SK-N-SH (cell line): Measurements from ENCODE around the gene ASAP2. TPM values are rescaled to one million over a fixed set of nuclear protein-coding genes. Genes with fewer than 3 reads are reported as not detected.

ENCODE experiments used
- CTCF ChIA-PET: fragments of 300-600, 350-600 bp; formaldehyde crosslinking; extraction: SDS; loops from one replicate; lab custom pipeline; 2021; lab: Yijun Ruan, JAX
- POLR2A ChIA-PET: fragments of 350-600 bp; sonication (Branson Sonifier 250); formaldehyde crosslinking; extraction: SDS; loops from one replicate; lab custom pipeline; 2020; ENCODE audit warnings: antibody characterized with exemption, inconsistent platforms; lab: Yijun Ruan, JAX
- DNase-seq: peaks from one replicate; pipeline ENCODE4 v3.0.0; 2012
- H2AFZ ChIP-seq: fragments of 200-600 bp; sonication (generic); 2 replicates; pipeline ENCODE4 v1.8.1; 2016; ENCODE audit warnings: antibody characterized with exemption, mild to moderate bottlenecking, low read depth
- H3F3A ChIP-seq: fragments of 200-600 bp; sonication (generic); replicated peaks from 2 replicates; pipeline ENCODE3; 2016; ENCODE audit warnings: antibody characterized with exemption, mild to moderate bottlenecking; ENCODE audit not compliant: insufficient read depth
- H3K27ac ChIP-seq, 2 experiments: fragments of 200-500 bp in 1 of 2; fragments of 200-600 bp in 1 of 2; sonication (Bioruptor generic) in 1 of 2; sonication (generic), shearing (Covaris generic) in 1 of 2; 2 replicates each; pipeline versions ENCODE4 v1.5.1 to v1.6.1; 2014 to 2016; ENCODE audit warnings: low read depth in 2 of 2, inconsistent platforms in 1 of 2, low read length in 1 of 2, mild to moderate bottlenecking in 1 of 2, mixed read lengths in 1 of 2
- H3K27me3 ChIP-seq: fragments of 200-600 bp; sonication (generic), shearing (Covaris generic); 2 replicates; pipeline ENCODE4 v1.6.1; 2016; ENCODE audit warnings: mixed run types; ENCODE audit not compliant: insufficient read depth
- H3K36me3 ChIP-seq, 2 experiments: fragments of 200-500 bp in 1 of 2; fragments of 200-600 bp in 1 of 2; sonication (Bioruptor generic) in 1 of 2; sonication (generic) in 1 of 2; replicated peaks in 1 of 2; 2 replicates each; pipeline versions ENCODE3 to v1.5.1; 2014 to 2016; ENCODE audit warnings: low read length in 1 of 2, mild to moderate bottlenecking in 1 of 2; ENCODE audit not compliant: insufficient read depth in 2 of 2, control insufficient read depth in 1 of 2
- H3K4me1 ChIP-seq, 2 experiments: fragments of 200-500 bp in 1 of 2; fragments of 200-600 bp in 1 of 2; sonication (Bioruptor generic) in 1 of 2; sonication (generic), shearing (Covaris generic) in 1 of 2; 2 replicates each; pipeline versions ENCODE4 v1.5.1 to v1.6.1; 2014 to 2016; ENCODE audit warnings: low read depth in 1 of 2, low read length in 1 of 2, mixed run types in 1 of 2; ENCODE audit not compliant: insufficient read depth in 2 of 2, control insufficient read depth in 1 of 2
- H3K4me2 ChIP-seq: fragments of 200-600 bp; sonication (generic), shearing (Covaris generic); 2 replicates; pipeline ENCODE4 v1.6.1; 2017; ENCODE audit warnings: mixed run types
- H3K4me3 ChIP-seq, 2 experiments: fragments of 200-500 bp in 1 of 2; fragments of 200-600 bp in 1 of 2; sonication (Bioruptor generic) in 1 of 2; sonication (generic), shearing (Covaris generic) in 1 of 2; 2 replicates each; pipeline versions ENCODE4 v1.5.1 to v1.8.1; 2014 to 2016; ENCODE audit warnings: low read depth in 2 of 2, inconsistent platforms in 1 of 2, low read length in 1 of 2, mild to moderate bottlenecking in 1 of 2, mixed read lengths in 1 of 2, moderate library complexity in 1 of 2
- H3K79me2 ChIP-seq: fragments of 200-600 bp; sonication (generic); 2 replicates; pipeline ENCODE4 v1.8.1; 2017; ENCODE audit warnings: mild to moderate bottlenecking; ENCODE audit not compliant: insufficient read depth
- H3K9ac ChIP-seq: fragments of 200-600 bp; sonication (generic); 2 replicates; pipeline ENCODE4 v1.6.1; 2017; ENCODE audit warnings: mixed run types
- H3K9me2 ChIP-seq: fragments of 200-600 bp; sonication (generic); 2 replicates; pipeline ENCODE4 v1.6.1; 2017; ENCODE audit warnings: mixed run types
- H3K9me3 ChIP-seq: fragments of 200-600 bp; sonication (generic); 2 replicates; pipeline ENCODE4 v1.6.1; 2017; ENCODE audit warnings: mixed run types, mild to moderate bottlenecking, moderate library complexity
- H4K20me1 ChIP-seq: fragments of 200-600 bp; sonication (generic); 2 replicates; pipeline ENCODE4 v1.6.1; 2017; ENCODE audit warnings: mild to moderate bottlenecking, mixed run types; ENCODE audit not compliant: insufficient read depth
- IRF3 ChIP-seq: fragments of 150-350 bp; IDR thresholded peaks from 2 replicates; pipeline ENCODE4 v1.6.1; 2016; ENCODE audit warnings: mild to moderate bottlenecking, low read depth, low read length
- MEF2A ChIP-seq: IDR thresholded peaks from 2 replicates; pipeline ENCODE4 v1.4.0; 2012; ENCODE audit warnings: low read depth, borderline replicate concordance
- MXI1 ChIP-seq: IDR thresholded peaks from 2 replicates; pipeline ENCODE4 v1.6.1; 2012; ENCODE audit warnings: mild to moderate bottlenecking, low read depth, low read length, improper control_type of control experiment
- NFIC ChIP-seq: IDR thresholded peaks from 2 replicates; pipeline ENCODE4 v1.4.0; 2012; ENCODE audit warnings: borderline replicate concordance
- PBX3 ChIP-seq: IDR thresholded peaks from 2 replicates; pipeline ENCODE4; 2012
- POLR2AphosphoS5 ChIP-seq: IDR thresholded peaks from 2 replicates; pipeline ENCODE4 v1.6.1; 2012; ENCODE audit warnings: low read depth, low read length
- RAD21 ChIP-seq: IDR thresholded peaks from 2 replicates; pipeline ENCODE4 v1.6.1; 2012; ENCODE audit warnings: mild to moderate bottlenecking, low read length
- USF1 ChIP-seq: IDR thresholded peaks from 2 replicates; pipeline ENCODE4 v1.4.0; 2012; ENCODE audit warnings: low read depth, borderline replicate concordance
- YY1 ChIP-seq: IDR thresholded peaks from 2 replicates; pipeline ENCODE4 v1.4.0; 2012; ENCODE audit warnings: low read depth, mild to moderate bottlenecking
- WGBS: methylation state at CpG from one replicate; pipeline ENCODE4 v1.1.6; 2017; ENCODE audit warnings: low lambda C conversion rate; 5-methylcytosine and 5-hydroxymethylcytosine counted together
- polyA plus RNA-seq, 3 experiments: library from polyadenylated mRNA; depleted of rRNA; stranded (reverse); fragments of >200 nt; gene quantifications; 2 replicates each; pipeline ENCODE4 v1.2.3, GENCODE V29; 2012
- TF ChIP-seq, protein P1 (sequence below): fragments of 200-600 bp; sonication (generic); IDR thresholded peaks from 2 replicates; pipeline ENCODE4 v1.6.1; 2017; ENCODE audit warnings: antibody characterized with exemption, mild to moderate bottlenecking, moderate library complexity

The ASAP2 gene
- polyA plus RNA-seq, 1 of the 3 experiments (the other 2 are of a cell fraction) = 37.9 TPM

GRCh38 chr2:9440058-9440727 lies 233.6 kb downstream of the ASAP2 start:
- no peak for TF ChIP-seq RAD21
- no peak for TF ChIP-seq YY1
- no peak for TF ChIP-seq MEF2A
- peak; percentile 58 for TF ChIP-seq NFIC
- H2AFZ ChIP-seq = no peak overlapping the region
- peak overlapping the region in 1 of 2 experiments; percentile 62; a peak in 2 of 4 replicates for H3K27ac ChIP-seq
- H3K9me2 ChIP-seq = no peaks in the 10 kb centered on the region
- peaks cover 63 to 77% of the 10 kb centered on the region in 2 experiments for H3K36me3 ChIP-seq
- H3F3A ChIP-seq = peaks cover 13% of the 10 kb centered on the region
- no peaks in the 10 kb centered on the region for H3K79me2 ChIP-seq
- peaks cover 0 to 12% of the 10 kb centered on the region in 2 experiments; a peak in 1 of 4 replicates for H3K4me1 ChIP-seq
- H4K20me1 ChIP-seq = no peaks in the 10 kb centered on the region
- no peak overlapping the region for H3K4me3 ChIP-seq
- ChIA-PET CTCF (interaction anchor here (0.8 kb wide), 1 partner anchor 11 kb away, joined by 3 read pairs; no protein-coding TSS in a partner anchor), POLR2A (no interaction called here)
- no peak for DNase-seq
- no peak overlapping the region; the same call in 1 of the 2 replicates for H3K4me2 ChIP-seq
- 92% methylated on average over 1 of the region's 1 CpG for WGBS
- H3K27me3 ChIP-seq = no peaks in the 10 kb centered on the region
- peak overlapping the region; percentile 19; the same call in 1 of the 2 replicates for H3K9ac ChIP-seq
- no peaks in the 10 kb centered on the region for H3K9me3 ChIP-seq

DNA sequence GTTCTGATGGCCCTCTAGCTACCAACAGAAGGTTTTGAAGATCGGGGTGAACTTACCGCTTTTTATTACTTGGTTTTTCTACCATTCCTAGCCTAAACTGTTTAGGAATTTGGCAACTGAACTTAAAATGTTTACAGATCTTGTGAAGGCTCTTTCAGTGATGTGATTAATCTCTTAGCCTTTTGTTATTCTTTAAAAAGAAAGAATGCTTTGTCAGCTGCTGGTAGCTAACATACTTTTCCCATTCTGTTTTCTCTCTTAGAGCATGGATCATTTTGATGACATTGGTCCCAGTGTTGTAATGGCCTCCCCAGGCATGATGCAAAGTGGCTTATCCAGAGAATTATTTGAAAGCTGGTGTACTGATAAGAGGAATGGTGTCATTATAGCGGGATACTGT lies 234.9 kb downstream of the ASAP2 start:
- TF ChIP-seq IRF3 (no peak), PBX3 (no peak), POLR2AphosphoS5 (no peak), MXI1 (no peak), USF1 (no peak)
- TF ChIP-seq, protein P1, sequence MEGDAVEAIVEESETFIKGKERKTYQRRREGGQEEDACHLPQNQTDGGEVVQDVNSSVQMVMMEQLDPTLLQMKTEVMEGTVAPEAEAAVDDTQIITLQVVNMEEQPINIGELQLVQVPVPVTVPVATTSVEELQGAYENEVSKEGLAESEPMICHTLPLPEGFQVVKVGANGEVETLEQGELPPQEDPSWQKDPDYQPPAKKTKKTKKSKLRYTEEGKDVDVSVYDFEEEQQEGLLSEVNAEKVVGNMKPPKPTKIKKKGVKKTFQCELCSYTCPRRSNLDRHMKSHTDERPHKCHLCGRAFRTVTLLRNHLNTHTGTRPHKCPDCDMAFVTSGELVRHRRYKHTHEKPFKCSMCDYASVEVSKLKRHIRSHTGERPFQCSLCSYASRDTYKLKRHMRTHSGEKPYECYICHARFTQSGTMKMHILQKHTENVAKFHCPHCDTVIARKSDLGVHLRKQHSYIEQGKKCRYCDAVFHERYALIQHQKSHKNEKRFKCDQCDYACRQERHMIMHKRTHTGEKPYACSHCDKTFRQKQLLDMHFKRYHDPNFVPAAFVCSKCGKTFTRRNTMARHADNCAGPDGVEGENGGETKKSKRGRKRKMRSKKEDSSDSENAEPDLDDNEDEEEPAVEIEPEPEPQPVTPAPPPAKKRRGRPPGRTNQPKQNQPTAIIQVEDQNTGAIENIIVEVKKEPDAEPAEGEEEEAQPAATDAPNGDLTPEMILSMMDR = no peak
- TF ChIP-seq, all 33 proteins: peak for 0
- peaks cover 0 to 12% of the 10 kb centered on the region in 2 experiments; a peak in 1 of 4 replicates for H3K4me1 ChIP-seq
- no peak overlapping the region for H3K9ac ChIP-seq
- DNase-seq = no peak
- H3K4me3 ChIP-seq = no peak overlapping the region
- CTCF ChIA-PET = interaction anchor here (0.7 to 0.9 kb wide), 2 partner anchors 298 to 302 kb away, joined by 3 read pairs; no protein-coding TSS in a partner anchor
- no peak overlapping the region for H2AFZ ChIP-seq
- 82% methylated on average over 3 of the region's 3 CpGs for WGBS
- H3K36me3 ChIP-seq = peaks cover 66 to 76% of the 10 kb centered on the region in 2 experiments
- no peaks in the 10 kb centered on the region for H4K20me1 ChIP-seq
- H3K27me3 ChIP-seq = no peaks in the 10 kb centered on the region
- H3K9me2 ChIP-seq = no peaks in the 10 kb centered on the region
- H3F3A ChIP-seq = peaks cover 13% of the 10 kb centered on the region
- H3K9me3 ChIP-seq = no peaks in the 10 kb centered on the region
- POLR2A ChIA-PET = no interaction called here
- H3K4me2 ChIP-seq = no peak overlapping the region
- H3K79me2 ChIP-seq = no peaks in the 10 kb centered on the region
- H3K27ac ChIP-seq = no peak overlapping the region
